Thyroid gland (tissue), 4 donors: ENCODE data around the gene PPP1CB.

Source experiments
- CTCF ChIP-seq, 6 experiments: fragments of 200-600 bp in 3 of 6; fragments of 450-650 bp in 3 of 6; sonication (generic) in 3 of 6; IDR thresholded peaks; one replicate each; pipeline ENCODE4 v1.5.1; 2016 to 2019; ENCODE audit warnings: antibody characterized with exemption in 6 of 6, mild to moderate bottlenecking in 2 of 6, inconsistent platforms in 1 of 6, moderate library complexity in 1 of 6
- POLR2A ChIP-seq, 2 donors: fragments of 450-650 bp; IDR thresholded peaks; one replicate each; pipeline ENCODE4 v1.6.1; 2017; ENCODE audit warnings: antibody characterized with exemption in 2 of 2, mild to moderate bottlenecking in 2 of 2, moderate library complexity in 1 of 2

GRCh38 chr2:28747714-28748113, 3.9 kb upstream of the PPP1CB start:
- no peak for TF ChIP-seq CTCF (IDR thresholded peaks at IDR 0.05)
- no peak for TF ChIP-seq POLR2A (IDR thresholded peaks at IDR 0.05)
